Activated CD8-positive, alpha-beta T cell treated with anti-CD3 and anti-CD28 coated beads for 36 hours (primary cell): ENCODE measurements around the gene TRERF1. TPM values are rescaled to one million over a fixed set of nuclear protein-coding genes. Genes with fewer than 3 reads are reported as not detected.

Experiments
- ATAC-seq: fragments of 200-7000 bp; cut with Tn5 transposase; one replicate; pipeline ENCODE4 v1.10.0; 2021; ENCODE audit warnings: mild to moderate bottlenecking, moderate library complexity
- CTCF ChIA-PET: fragments of 350-600 bp; sonication (Branson Sonifier 250); formaldehyde crosslinking; loops from one replicate; lab custom pipeline; 2021; ENCODE audit warnings: antibody characterized with exemption; lab: Charles Lee
- POLR2A ChIA-PET: fragments of 350-600 bp; sonication (Branson Sonifier 250); formaldehyde crosslinking; loops from one replicate; lab custom pipeline; 2021; ENCODE audit warnings: antibody characterized with exemption; lab: Charles Lee
- DNase-seq: peaks from one replicate; pipeline ENCODE4 v3.0.0-alpha.2; 2020
- H3K27ac Mint-ChIP-seq: one replicate; pipeline ENCODE4 v1.8.0; 2021; ENCODE audit warnings: mild to moderate bottlenecking, mixed read lengths
- H3K27me3 Mint-ChIP-seq: one replicate; pipeline ENCODE4 v1.8.0; 2021; ENCODE audit warnings: mixed read lengths
- H3K36me3 Mint-ChIP-seq: one replicate; pipeline ENCODE4 v1.8.0; 2021; ENCODE audit warnings: low read depth, mixed read lengths
- H3K4me1 Mint-ChIP-seq: one replicate; pipeline ENCODE4 v1.8.0; 2021; ENCODE audit warnings: low read depth, mixed read lengths
- H3K4me3 Mint-ChIP-seq: one replicate; pipeline ENCODE4 v1.8.0; 2021; ENCODE audit warnings: mild to moderate bottlenecking, moderate library complexity, mixed read lengths
- H3K9me3 Mint-ChIP-seq: one replicate; pipeline ENCODE4 v1.8.0; 2021; ENCODE audit warnings: mixed read lengths
- intact Hi-C: fragments of 100-400 bp; cut with micrococcal nuclease; formaldehyde crosslinking; loops from one replicate; pipeline ENCODE4 v1.10.0; 2022
- total RNA-seq, 2 experiments: library from RNA; stranded (reverse); gene quantifications; one replicate each; pipeline ENCODE4 v1.2.3, GENCODE V29; 2021
- TF ChIP-seq, protein P1 (sequence below): fragments of 200-600 bp; IDR thresholded peaks from one replicate; pipeline ENCODE4 v1.8.0; 2022; ENCODE audit warnings: antibody characterized with exemption, mild to moderate bottlenecking

Gene TRERF1
- total RNA-seq, 2 experiments from 2014 or later: 6.5 to 6.9 TPM

GRCh38 chr6:42268835-42269204, 182.9 kb downstream of the TRERF1 start:
- H3K36me3 Mint-ChIP-seq: peaks cover 9% of the 10 kb centered on the region
- intact Hi-C loops: no loop called here
- no peak overlapping the region for H3K4me3 Mint-ChIP-seq
- ChIA-PET CTCF (interaction anchor here (0.6 to 3.0 kb wide), 3 partner anchors 117 to 279 kb away, joined by 3 to 16 read pairs (median 3); no protein-coding TSS in a partner anchor), POLR2A (no interaction called here)
- no peak for ATAC-seq
- H3K27ac Mint-ChIP-seq: no peak overlapping the region
- H3K9me3 Mint-ChIP-seq: no peaks in the 10 kb centered on the region
- TF ChIP-seq, protein P1, sequence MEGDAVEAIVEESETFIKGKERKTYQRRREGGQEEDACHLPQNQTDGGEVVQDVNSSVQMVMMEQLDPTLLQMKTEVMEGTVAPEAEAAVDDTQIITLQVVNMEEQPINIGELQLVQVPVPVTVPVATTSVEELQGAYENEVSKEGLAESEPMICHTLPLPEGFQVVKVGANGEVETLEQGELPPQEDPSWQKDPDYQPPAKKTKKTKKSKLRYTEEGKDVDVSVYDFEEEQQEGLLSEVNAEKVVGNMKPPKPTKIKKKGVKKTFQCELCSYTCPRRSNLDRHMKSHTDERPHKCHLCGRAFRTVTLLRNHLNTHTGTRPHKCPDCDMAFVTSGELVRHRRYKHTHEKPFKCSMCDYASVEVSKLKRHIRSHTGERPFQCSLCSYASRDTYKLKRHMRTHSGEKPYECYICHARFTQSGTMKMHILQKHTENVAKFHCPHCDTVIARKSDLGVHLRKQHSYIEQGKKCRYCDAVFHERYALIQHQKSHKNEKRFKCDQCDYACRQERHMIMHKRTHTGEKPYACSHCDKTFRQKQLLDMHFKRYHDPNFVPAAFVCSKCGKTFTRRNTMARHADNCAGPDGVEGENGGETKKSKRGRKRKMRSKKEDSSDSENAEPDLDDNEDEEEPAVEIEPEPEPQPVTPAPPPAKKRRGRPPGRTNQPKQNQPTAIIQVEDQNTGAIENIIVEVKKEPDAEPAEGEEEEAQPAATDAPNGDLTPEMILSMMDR: no peak
- no peak for DNase-seq
- peaks cover 17% of the 10 kb centered on the region for H3K4me1 Mint-ChIP-seq
- H3K27me3 Mint-ChIP-seq: no peaks in the 10 kb centered on the region

GRCh38 chr6:42268016-42268834, 183.5 kb downstream of the TRERF1 start:
- H3K36me3 Mint-ChIP-seq: peaks cover 9% of the 10 kb centered on the region
- CTCF ChIA-PET: interaction anchor here (0.6 to 3.0 kb wide), 3 partner anchors 117 to 279 kb away, joined by 3 to 16 read pairs (median 3); no protein-coding TSS in a partner anchor
- H3K27ac Mint-ChIP-seq: no peak overlapping the region
- H3K9me3 Mint-ChIP-seq: no peaks in the 10 kb centered on the region
- POLR2A ChIA-PET: no interaction called here
- TF ChIP-seq, protein P1: no peak
- ATAC-seq (no peak), DNase-seq (no peak)
- no peaks in the 10 kb centered on the region for H3K27me3 Mint-ChIP-seq
- H3K4me1 Mint-ChIP-seq: peaks cover 17% of the 10 kb centered on the region
- intact Hi-C loops: no loop called here
- H3K4me3 Mint-ChIP-seq: no peak overlapping the region

GRCh38 chr6:42266538-42266937, 185.2 kb downstream of the TRERF1 start:
- no peak overlapping the region for H3K4me3 Mint-ChIP-seq
- intact Hi-C loops: no loop called here
- DNase-seq: no peak
- H3K9me3 Mint-ChIP-seq: no peaks in the 10 kb centered on the region
- ChIA-PET POLR2A (no interaction called here), CTCF (interaction anchor here (0.6 kb wide), 1 partner anchor 281 kb away, joined by 3 read pairs; no protein-coding TSS in a partner anchor)
- no peak for ATAC-seq
- H3K27me3 Mint-ChIP-seq: no peaks in the 10 kb centered on the region
- H3K27ac Mint-ChIP-seq: no peak overlapping the region
- H3K4me1 Mint-ChIP-seq: peaks cover 12% of the 10 kb centered on the region
- TF ChIP-seq, protein P1: no peak
- peaks cover 11% of the 10 kb centered on the region for H3K36me3 Mint-ChIP-seq

DNA sequence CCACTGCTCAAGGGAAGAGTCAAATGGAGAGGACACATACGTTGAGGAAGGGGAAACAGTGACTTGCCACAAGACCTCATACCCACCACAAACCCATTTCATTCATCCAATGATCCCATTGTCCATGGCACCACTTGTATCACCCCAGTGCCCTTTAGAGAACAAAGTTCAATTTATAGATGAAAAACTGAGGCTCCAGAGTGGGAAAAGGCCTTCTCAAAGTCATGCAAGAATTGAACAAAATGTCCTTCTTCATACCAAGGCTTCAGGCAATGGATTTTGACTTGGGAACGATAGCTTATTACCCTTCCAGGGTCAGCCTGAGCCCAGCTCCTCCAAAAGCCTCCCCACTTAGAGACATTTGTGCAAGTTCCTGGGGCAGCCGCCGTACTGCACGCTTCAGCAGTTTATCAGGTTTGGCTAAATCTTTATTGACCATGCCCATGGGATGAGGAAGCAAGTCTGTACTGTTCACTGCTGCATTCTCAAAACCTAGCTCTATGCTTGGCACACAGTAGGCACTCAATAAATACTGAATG, 186.8 kb downstream of the TRERF1 start:
- DNase-seq (no peak), ATAC-seq (no peak)
- no peaks in the 10 kb centered on the region for H3K9me3 Mint-ChIP-seq
- ChIA-PET CTCF (interaction anchor here (1.1 to 6.6 kb wide), 3 partner anchors 160 to 283 kb away, joined by 3 to 126 read pairs (median 4); no protein-coding TSS in a partner anchor), POLR2A (no interaction called here)
- TF ChIP-seq, protein P1: no peak
- no peak overlapping the region for H3K27ac Mint-ChIP-seq
- intact Hi-C loops: loop anchor here (5.0 kb wide), 1 partner anchor 282 kb away; no protein-coding TSS in a partner anchor
- no peaks in the 10 kb centered on the region for H3K27me3 Mint-ChIP-seq
- no peak overlapping the region for H3K4me3 Mint-ChIP-seq
- H3K36me3 Mint-ChIP-seq: peaks cover 11% of the 10 kb centered on the region
- peaks cover 14% of the 10 kb centered on the region for H3K4me1 Mint-ChIP-seq
